Neuronal stem cell (in vitro differentiated cells): ENCODE data around the gene GNAT1.

Experiments used
- DNase-seq: peaks from one replicate; pipeline ENCODE4 v3.0.0-alpha.2; 2013; ENCODE audit warnings: low spot score
- H2AFZ ChIP-seq: one replicate; pipeline ENCODE4 v1.6.1; 2013; ENCODE audit warnings: mild to moderate bottlenecking, low read length, inconsistent platforms
- H2AK5ac ChIP-seq: 2 replicates; pipeline ENCODE4 v1.6.1; 2013; ENCODE audit warnings: low read depth, mild to moderate bottlenecking, inconsistent platforms, low read length, moderate library complexity, mixed read lengths
- H2BK120ac ChIP-seq: 2 replicates; pipeline ENCODE4 v1.6.1; 2013; ENCODE audit warnings: low read depth, mild to moderate bottlenecking, inconsistent platforms, low read length, moderate library complexity, mixed read lengths
- H2BK12ac ChIP-seq: one replicate; pipeline ENCODE4 v1.6.1; 2013; ENCODE audit warnings: low read length, inconsistent platforms
- H2BK15ac ChIP-seq: 2 replicates; pipeline ENCODE4 v1.6.1; 2013; ENCODE audit warnings: mild to moderate bottlenecking, low read length, inconsistent platforms, mixed read lengths
- H2BK5ac ChIP-seq: one replicate; pipeline ENCODE4 v1.6.1; 2013; ENCODE audit warnings: inconsistent platforms, mild to moderate bottlenecking, low read length, moderate library complexity
- H3K14ac ChIP-seq: one replicate; pipeline ENCODE4 v1.6.1; 2013; ENCODE audit warnings: low read length, inconsistent platforms
- H3K18ac ChIP-seq: 2 replicates; pipeline ENCODE4 v1.6.1; 2013; ENCODE audit warnings: low read length, inconsistent platforms
- H3K23ac ChIP-seq: 2 replicates; pipeline ENCODE4 v1.6.1; 2013; ENCODE audit warnings: low read depth, mild to moderate bottlenecking, mixed read lengths, low read length, inconsistent platforms; ENCODE audit not compliant: poor library complexity
- H3K27ac ChIP-seq: replicated peaks from 3 replicates; pipeline ENCODE4 v1.5.1; 2013; ENCODE audit warnings: low read length, inconsistent platforms
- H3K27me3 ChIP-seq, 3 experiments: 2 replicates each; pipeline ENCODE4 v1.6.1; 2013; ENCODE audit warnings: low read length in 3 of 3, mild to moderate bottlenecking in 2 of 3, inconsistent platforms in 1 of 3, low read depth in 1 of 3, mixed read lengths in 1 of 3, moderate library complexity in 1 of 3; ENCODE audit not compliant: control insufficient read depth in 3 of 3, insufficient read depth in 3 of 3
- H3K36me3 ChIP-seq, 2 donors: replicated peaks in 1 of 2; 2 replicates each; pipeline ENCODE4 v1.6.1; 2013; ENCODE audit warnings: low read length in 2 of 2; ENCODE audit not compliant: control insufficient read depth in 2 of 2, insufficient read depth in 2 of 2
- H3K4ac ChIP-seq: 2 replicates; pipeline ENCODE4 v1.6.1; 2013; ENCODE audit warnings: inconsistent platforms, mild to moderate bottlenecking, low read length, moderate library complexity
- H3K4me1 ChIP-seq, 2 donors: 1 replicate in 1 of 2; 2 replicates in 1 of 2; pipeline ENCODE4 v1.6.1; 2013; ENCODE audit warnings: low read length in 2 of 2, low read depth in 1 of 2; ENCODE audit not compliant: control insufficient read depth in 2 of 2, insufficient read depth in 1 of 2
- H3K4me2 ChIP-seq: one replicate; pipeline ENCODE4 v1.6.1; 2013; ENCODE audit warnings: mild to moderate bottlenecking, low read length, inconsistent platforms; ENCODE audit not compliant: insufficient read depth, poor library complexity, severe bottlenecking
- H3K4me3 ChIP-seq, 2 donors: 2 replicates each; pipeline ENCODE4 v1.5.1; 2013; ENCODE audit warnings: low read length in 2 of 2, mild to moderate bottlenecking in 2 of 2, inconsistent platforms in 1 of 2, moderate library complexity in 1 of 2
- H3K79me1 ChIP-seq: one replicate; pipeline ENCODE4 v1.6.1; 2013; ENCODE audit warnings: low read depth, mild to moderate bottlenecking, inconsistent platforms, low read length, moderate library complexity
- H3K9ac ChIP-seq: one replicate; pipeline ENCODE4 v1.6.1; 2013; ENCODE audit warnings: mild to moderate bottlenecking, low read depth, low read length, inconsistent platforms; ENCODE audit not compliant: poor library complexity
- H3K9me3 ChIP-seq, 2 donors: replicated peaks in 1 of 2; 2 replicates each; pipeline versions ENCODE3 to v1.6.1; 2013; ENCODE audit warnings: low read length in 2 of 2, mild to moderate bottlenecking in 2 of 2, inconsistent platforms in 1 of 2, low read depth in 1 of 2, mixed read lengths in 1 of 2, moderate library complexity in 1 of 2; ENCODE audit not compliant: control insufficient read depth in 2 of 2, insufficient read depth in 1 of 2
- H4K8ac ChIP-seq: one replicate; pipeline ENCODE4 v1.6.1; 2013; ENCODE audit warnings: low read depth, mild to moderate bottlenecking, inconsistent platforms, low read length, moderate library complexity
- H4K91ac ChIP-seq: one replicate; pipeline ENCODE4 v1.6.1; 2013; ENCODE audit warnings: low read length, low read depth, mild to moderate bottlenecking, inconsistent platforms; ENCODE audit not compliant: poor library complexity
- WGBS, 2 donors: extraction: QIAGEN DNeasy Blood & Tissue Kit; methylation state at CpG; one replicate each; pipeline ENCODE4 v1.1.7; 2013; ENCODE audit warnings: missing lambda C conversion rate in 2 of 2, mixed read lengths in 1 of 2; ENCODE audit not compliant: insufficient read length in 2 of 2, insufficient replicate concordance in 1 of 2; ENCODE audit errors: extremely low coverage in 2 of 2; 5-methylcytosine and 5-hydroxymethylcytosine counted together

GNAT1 gene

GRCh38 chr3:50184242-50184978 is 7.0 kb upstream of the GNAT1 start:
- no peak overlapping the region for H3K9ac ChIP-seq
- no peak overlapping the region for H2BK12ac ChIP-seq
- no peak overlapping the region for H3K4ac ChIP-seq
- H4K8ac ChIP-seq: no peak overlapping the region
- H3K23ac ChIP-seq: peak overlapping the region; percentile 34
- DNase-seq: no peak
- H2BK120ac ChIP-seq: no peak overlapping the region
- no peak overlapping the region for H3K4me3 ChIP-seq
- H3K36me3 ChIP-seq: peaks cover 0 to 51% of the 10 kb centered on the region in 2 donors
- no peak overlapping the region for H2AK5ac ChIP-seq
- H3K9me3 ChIP-seq: no peaks in the 10 kb centered on the region
- H2BK5ac ChIP-seq: no peak overlapping the region
- no peak overlapping the region for H2AFZ ChIP-seq
- no peak overlapping the region for H3K14ac ChIP-seq
- no peaks in the 10 kb centered on the region for H3K27me3 ChIP-seq
- no peak overlapping the region for H3K27ac ChIP-seq
- H3K18ac ChIP-seq: no peak overlapping the region
- H4K91ac ChIP-seq: no peak overlapping the region
- no peak overlapping the region for H2BK15ac ChIP-seq
- H3K4me2 ChIP-seq: no peak overlapping the region
- H3K4me1 ChIP-seq: peaks cover 4 to 5% of the 10 kb centered on the region in 2 donors
- peaks cover 2% of the 10 kb centered on the region for H3K79me1 ChIP-seq
- WGBS, 2 donors: no CpG with 5 or more reads among the region's 21 CpGs

GRCh38 chr3:50185230-50185629 is 6.2 kb upstream of the GNAT1 start:
- Histone ChIP-seq H3K4ac (no peak overlapping the region), H2BK15ac (no peak overlapping the region), H3K23ac (peak overlapping the region; percentile 34), H3K9me3 (no peaks in the 10 kb centered on the region), H3K36me3 (peaks cover 0 to 51% of the 10 kb centered on the region in 2 donors), H2BK120ac (no peak overlapping the region), H4K8ac (no peak overlapping the region), H3K18ac (no peak overlapping the region), H3K14ac (no peak overlapping the region), H3K4me1 (peaks cover 4 to 5% of the 10 kb centered on the region in 2 donors), H3K27ac (no peak overlapping the region), H2BK5ac (no peak overlapping the region), H3K4me3 (no peak overlapping the region), H2AK5ac (no peak overlapping the region), H2BK12ac (no peak overlapping the region), H3K4me2 (no peak overlapping the region), H3K27me3 (no peaks in the 10 kb centered on the region), H3K79me1 (peaks cover 2% of the 10 kb centered on the region), H2AFZ (no peak overlapping the region), H3K9ac (no peak overlapping the region), H4K91ac (no peak overlapping the region)
- WGBS, 2 donors: no CpG with 5 or more reads among the region's 4 CpGs
- DNase-seq: no peak

- Histone ChIP-seq H3K18ac (no peak overlapping the region), H2BK5ac (no peak overlapping the region), H3K36me3 (peaks cover 0 to 51% of the 10 kb centered on the region in 2 donors), H4K91ac (no peak overlapping the region), H2AFZ (no peak overlapping the region), H3K79me1 (peaks cover 2% of the 10 kb centered on the region), H4K8ac (no peak overlapping the region), H3K4ac (no peak overlapping the region), H3K23ac (no peak overlapping the region), H2BK15ac (no peak overlapping the region), H3K4me3 (no peak overlapping the region), H2BK12ac (no peak overlapping the region), H2AK5ac (no peak overlapping the region), H3K27me3 (peaks cover 0 to 4% (median 0%) of the 10 kb centered on the region in 3 experiments), H3K27ac (no peak overlapping the region), H3K4me2 (no peak overlapping the region), H2BK120ac (no peak overlapping the region), H3K9ac (peak overlapping the region; percentile 24), H3K14ac (no peak overlapping the region), H3K9me3 (no peaks in the 10 kb centered on the region), H3K4me1 (peaks cover 4 to 5% of the 10 kb centered on the region in 2 donors)
- no peak for DNase-seq
- WGBS, 2 donors: no CpG with 5 or more reads among the region's 10 CpGs
These were observed 5.3 kb upstream of the GNAT1 start for GRCh38 chr3:50186096-50186495.

GRCh38 chr3:50187750-50188149 is 3.7 kb upstream of the GNAT1 start:
- Histone ChIP-seq H3K4me3 (no peak overlapping the region), H3K4me2 (no peak overlapping the region), H4K8ac (no peak overlapping the region), H3K23ac (no peak overlapping the region), H2BK5ac (no peak overlapping the region), H3K14ac (no peak overlapping the region), H3K9ac (no peak overlapping the region), H3K36me3 (peaks cover 0 to 40% of the 10 kb centered on the region in 2 donors), H2BK12ac (no peak overlapping the region), H2AFZ (no peak overlapping the region), H2AK5ac (no peak overlapping the region), H3K18ac (no peak overlapping the region), H3K27me3 (peaks cover 0 to 13% (median 0%) of the 10 kb centered on the region in 3 experiments), H3K9me3 (no peaks in the 10 kb centered on the region), H3K4ac (no peak overlapping the region), H3K27ac (no peak overlapping the region), H4K91ac (no peak overlapping the region), H3K79me1 (peaks cover 2% of the 10 kb centered on the region), H2BK15ac (no peak overlapping the region), H2BK120ac (no peak overlapping the region), H3K4me1 (peaks cover 3 to 6% of the 10 kb centered on the region in 2 donors)
- DNase-seq: no peak
- WGBS, 2 donors: no CpG with 5 or more reads among the region's 19 CpGs
